ENCODE data around the gene TTLL3. TPM values are rescaled to one million over a fixed set of nuclear protein-coding genes. Genes with fewer than 3 reads are reported as not detected.

Gene TTLL3, protein sequence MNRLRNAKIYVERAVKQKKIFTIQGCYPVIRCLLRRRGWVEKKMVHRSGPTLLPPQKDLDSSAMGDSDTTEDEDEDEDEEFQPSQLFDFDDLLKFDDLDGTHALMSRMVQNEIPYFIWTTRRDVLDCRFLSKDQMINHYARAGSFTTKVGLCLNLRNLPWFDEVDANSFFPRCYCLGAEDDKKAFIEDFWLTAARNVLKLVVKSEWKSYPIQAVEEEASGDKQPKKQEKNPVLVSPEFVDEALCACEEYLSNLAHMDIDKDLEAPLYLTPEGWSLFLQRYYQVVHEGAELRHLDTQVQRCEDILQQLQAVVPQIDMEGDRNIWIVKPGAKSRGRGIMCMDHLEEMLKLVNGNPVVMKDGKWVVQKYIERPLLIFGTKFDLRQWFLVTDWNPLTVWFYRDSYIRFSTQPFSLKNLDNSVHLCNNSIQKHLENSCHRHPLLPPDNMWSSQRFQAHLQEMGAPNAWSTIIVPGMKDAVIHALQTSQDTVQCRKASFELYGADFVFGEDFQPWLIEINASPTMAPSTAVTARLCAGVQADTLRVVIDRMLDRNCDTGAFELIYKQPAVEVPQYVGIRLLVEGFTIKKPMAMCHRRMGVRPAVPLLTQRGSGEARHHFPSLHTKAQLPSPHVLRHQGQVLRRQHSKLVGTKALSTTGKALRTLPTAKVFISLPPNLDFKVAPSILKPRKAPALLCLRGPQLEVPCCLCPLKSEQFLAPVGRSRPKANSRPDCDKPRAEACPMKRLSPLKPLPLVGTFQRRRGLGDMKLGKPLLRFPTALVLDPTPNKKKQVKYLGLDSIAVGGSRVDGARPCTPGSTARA
- total RNA-seq, result 15.2 and 28.2 TPM in 2 replicates

DNA sequence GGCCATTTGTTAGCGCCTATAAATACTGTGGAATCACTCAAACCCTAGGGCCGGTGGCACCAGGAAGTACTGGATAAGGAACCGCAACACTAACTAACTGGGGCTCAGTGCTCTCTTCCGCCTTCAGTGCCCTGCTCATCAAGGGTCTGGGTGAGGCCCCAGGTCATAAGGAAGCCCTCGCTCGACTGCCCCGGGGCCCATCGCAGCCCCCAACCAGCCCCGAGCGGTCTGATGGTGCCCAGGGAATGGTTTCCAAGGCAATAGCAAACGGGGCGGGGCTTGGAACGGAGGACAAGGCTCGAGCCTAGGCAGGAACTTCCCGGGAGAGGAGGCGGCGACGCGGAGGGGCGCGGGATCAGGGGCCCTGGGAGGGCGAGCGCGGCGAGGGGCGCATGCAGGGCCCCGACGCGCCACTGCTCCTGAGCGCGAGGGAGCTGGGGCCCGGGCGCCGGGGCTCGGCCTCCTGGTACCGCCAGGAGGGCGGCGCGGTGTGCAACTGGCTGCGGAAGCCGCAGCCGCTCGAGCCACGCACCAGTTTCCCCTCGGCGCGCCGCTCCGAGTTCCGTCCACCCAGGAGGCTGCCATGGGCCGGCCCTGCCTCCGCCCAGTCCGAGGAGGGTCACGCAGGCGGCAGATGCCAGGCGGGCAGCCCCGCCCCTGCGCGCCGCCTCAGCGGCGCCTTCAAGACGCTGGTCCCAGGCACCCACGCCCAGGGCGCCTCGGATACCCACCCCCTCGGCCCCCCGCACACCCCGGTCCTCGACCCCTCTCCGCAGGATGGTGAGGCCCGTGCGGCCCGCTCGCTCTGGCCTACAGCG is at the start of gene TTLL3:
Gene TTLL3 (plus strand): TSS at position 648 of the 818 bp plus-strand sequence. CDS start 400 bp downstream, outside the sequence.

DNA sequence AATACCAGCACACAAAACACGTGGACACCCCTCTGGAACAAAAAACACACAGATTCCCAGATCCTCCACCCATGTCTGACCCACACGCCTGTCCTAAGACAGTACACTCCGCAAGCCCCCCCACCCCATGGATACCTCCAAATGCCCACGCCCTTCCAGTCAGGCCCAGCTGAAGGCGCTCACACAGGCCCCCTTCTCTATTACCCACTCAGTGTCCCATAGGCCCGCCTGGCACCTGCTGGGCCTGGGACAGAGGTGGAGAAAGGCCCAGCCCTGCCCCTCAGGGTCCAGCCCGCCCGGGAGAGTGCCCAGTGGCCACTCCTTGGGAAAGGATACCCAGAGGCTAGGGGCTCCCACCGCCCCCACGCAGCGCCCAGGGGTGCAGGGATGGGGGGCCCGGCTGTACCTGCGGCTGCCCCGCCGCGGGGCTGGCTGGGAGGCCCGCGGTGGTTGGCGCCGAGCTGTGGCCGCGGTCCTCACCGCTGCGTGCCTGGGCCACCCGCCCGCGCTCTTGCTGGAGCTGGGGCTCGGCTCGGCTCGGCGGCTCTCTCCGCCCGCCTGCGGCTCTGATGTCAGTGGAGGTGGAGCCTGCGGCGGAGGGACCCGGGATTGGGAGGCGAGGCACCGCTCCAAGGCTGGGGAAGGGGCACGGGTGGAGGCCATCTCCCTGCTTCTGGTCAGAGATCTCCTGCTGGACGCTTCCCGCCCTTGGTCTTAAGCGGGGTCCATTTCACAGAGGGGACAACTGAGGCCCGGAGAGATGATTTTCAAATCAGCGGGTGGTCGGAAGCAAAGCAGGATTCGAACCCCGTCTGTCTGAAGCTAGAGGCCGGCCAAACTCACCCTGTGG is 40.4 kb upstream of the TTLL3 start, which contains the start of gene CAMK1:
Gene CAMK1 (minus strand): TSS at position 522 of the 850 bp plus-strand sequence. CDS start 2,198 bp downstream, outside the sequence.

DNA sequence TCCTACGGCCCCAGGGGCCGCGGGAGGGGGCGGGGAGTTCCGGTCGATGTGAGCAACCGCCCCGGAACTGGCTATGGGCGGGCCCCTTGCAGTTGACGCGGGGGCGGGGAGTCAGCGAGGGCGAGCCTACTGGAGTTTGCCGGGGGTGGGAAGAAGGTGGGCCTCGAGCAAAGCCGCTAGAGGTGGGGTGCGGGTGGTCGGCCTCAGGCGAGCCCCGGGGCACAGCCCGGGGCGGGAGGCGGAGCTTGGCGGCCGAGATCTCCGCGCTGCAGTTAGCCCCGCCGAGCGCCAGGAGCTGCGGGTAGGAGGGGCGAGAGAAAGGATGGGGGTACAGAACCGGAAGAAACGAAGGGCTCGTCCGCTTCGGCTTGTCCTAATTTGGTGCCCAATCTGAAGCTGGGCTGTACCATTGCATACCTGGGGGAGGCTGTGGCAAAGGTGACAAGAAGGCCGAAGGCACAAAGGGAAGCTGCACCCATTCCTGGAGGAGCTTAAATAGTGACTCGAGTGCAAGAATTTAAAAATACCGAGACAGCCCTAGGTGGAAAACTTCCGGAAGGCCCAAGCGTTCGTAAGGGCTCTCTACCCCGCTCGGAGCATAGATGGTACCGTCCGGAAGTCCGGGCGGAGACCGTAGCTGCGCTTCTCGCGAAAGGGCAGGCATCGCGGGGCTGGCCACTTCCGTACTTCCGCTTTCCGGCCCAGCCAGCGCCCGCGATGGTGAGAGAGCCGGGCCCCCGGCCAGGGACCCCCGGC is 17.5 kb upstream of the TTLL3 start, which contains the start of the genes ARPC4 and TADA3:
Gene ARPC4 (plus strand): TSS at position 678 of the 756 bp plus-strand sequence. CDS start 40 bp downstream, at position 718.
Gene TADA3 (minus strand): TSS at position 69 of the 756 bp plus-strand sequence. CDS start 1,007 bp downstream, outside the sequence.

DNA sequence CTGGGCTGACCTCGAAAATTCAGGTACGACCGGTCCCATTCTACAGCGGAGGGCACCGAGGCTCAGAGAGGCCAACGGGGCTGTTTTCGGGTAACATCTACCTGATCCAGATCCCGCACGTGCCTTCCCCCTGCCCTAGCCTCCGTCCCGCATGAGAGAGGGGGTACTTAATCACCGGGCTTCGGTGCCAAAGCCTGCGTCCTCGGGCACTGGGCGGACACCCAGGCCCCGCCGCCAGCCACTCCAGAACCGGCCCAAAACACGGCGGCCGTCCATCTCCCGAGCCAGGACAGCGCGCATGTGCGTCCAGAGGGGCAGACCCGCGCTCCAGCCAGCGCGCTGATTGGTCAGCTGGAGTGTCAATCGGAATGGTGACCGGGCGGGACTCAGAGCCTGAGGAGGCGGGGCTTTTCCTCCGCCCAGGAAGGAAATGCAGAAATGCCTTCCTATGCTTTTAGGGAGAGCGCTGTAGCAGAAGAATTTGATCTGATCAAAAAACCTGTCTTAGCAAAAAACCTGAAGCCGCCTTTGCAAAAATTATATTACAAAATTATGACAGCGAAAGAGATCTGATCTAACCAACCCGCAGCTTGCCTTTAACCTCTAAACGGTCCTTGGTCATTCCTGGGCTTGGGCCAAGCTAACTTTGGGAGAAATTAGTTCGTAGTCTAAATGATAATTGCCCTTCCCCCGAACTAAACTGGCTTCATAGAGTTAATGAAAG is 33.8 kb downstream of the TTLL3 start, which contains the start of gene RPUSD3:
Gene RPUSD3 (minus strand): TSS at position 294 of the 724 bp plus-strand sequence. CDS start 18 bp downstream, at position 276.

DNA sequence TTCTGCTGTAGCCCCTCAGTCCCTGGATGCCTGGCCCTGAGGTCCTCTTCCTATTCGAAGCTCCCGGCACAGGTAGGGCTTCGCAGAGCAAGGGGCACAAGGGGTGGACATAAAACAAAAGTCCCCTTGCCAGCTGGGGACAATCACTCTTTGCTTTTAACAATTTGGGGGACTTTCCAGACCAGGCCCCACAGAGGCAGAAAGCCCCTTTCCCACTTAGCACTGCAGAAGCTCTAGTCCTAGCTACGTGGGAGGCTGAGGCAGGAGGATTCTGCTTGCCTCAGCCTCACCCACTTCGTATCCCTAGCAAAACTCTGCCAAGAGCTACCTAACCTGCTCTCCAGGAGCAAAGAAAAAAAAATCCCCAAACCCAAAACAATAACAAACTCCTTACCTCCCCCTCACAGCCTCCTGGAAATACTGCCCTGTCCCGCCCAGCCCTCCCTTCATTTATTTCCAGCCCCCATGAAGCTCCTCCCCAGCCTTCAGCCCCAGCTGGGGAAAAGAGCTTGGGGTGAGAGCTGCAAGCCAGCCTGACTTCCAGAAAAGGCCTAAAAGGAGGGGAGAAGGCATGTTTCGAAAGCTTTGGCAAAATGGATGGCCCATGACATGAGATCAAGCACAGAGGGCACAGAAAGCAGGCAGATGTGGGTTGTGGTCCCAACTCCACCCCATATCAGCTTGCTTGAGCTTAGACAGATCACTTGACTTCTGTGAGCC is 69.9 kb downstream of the TTLL3 start, which contains the start of gene CIDEC:
Gene CIDEC (minus strand): TSS at position 424 of the 720 bp plus-strand sequence. CDS start 1,767 bp downstream, outside the sequence.

Other genes starting within 250 kb of the TTLL3 start
- gene MTMR14, start 160.8 kb upstream of the TTLL3 start, total RNA-seq, result 40.6 and 49.8 TPM in 2 replicates
- gene CPNE9, start 106.4 kb upstream of the TTLL3 start, total RNA-seq, result not detected in 2 replicates
- gene BRPF1, start 78.5 kb upstream of the TTLL3 start, total RNA-seq, result 17.4 and 19.8 TPM in 2 replicates
- gene OGG1, start 60.3 kb upstream of the TTLL3 start, total RNA-seq, result 15.9 and 19.8 TPM in 2 replicates
- 66.6 and 86.2 TPM in 2 replicates for gene CAMK1, start 40.3 kb upstream of the TTLL3 start, total RNA-seq
- gene TADA3, start 17.8 kb upstream of the TTLL3 start, total RNA-seq, result 71.8 and 81.4 TPM in 2 replicates
- 196 and 267 TPM in 2 replicates for gene ARPC4, start 17.2 kb upstream of the TTLL3 start, total RNA-seq
- 32.5 and 36.2 TPM in 2 replicates for gene RPUSD3, start 33.7 kb downstream of the TTLL3 start, total RNA-seq
- 0.12 TPM in 1 of 2 replicates, not detected in the other for gene CIDEC, start 70.0 kb downstream of the TTLL3 start, total RNA-seq
- 31.5 and 40.1 TPM in 2 replicates for gene JAGN1, start 80.3 kb downstream of the TTLL3 start, total RNA-seq
- gene IL17RE, start 92.6 kb downstream of the TTLL3 start, total RNA-seq, result 0.62 and 2.0 TPM in 2 replicates
- gene IL17RC, start 106.8 kb downstream of the TTLL3 start, total RNA-seq, result 43.3 and 43.7 TPM in 2 replicates
- gene CRELD1, start 123.6 kb downstream of the TTLL3 start, total RNA-seq, result 20.6 and 69.7 TPM in 2 replicates
- gene PRRT3, start 142.1 kb downstream of the TTLL3 start, total RNA-seq, result 1.3 and 2.1 TPM in 2 replicates
- 46.3 and 46.7 TPM in 2 replicates for gene EMC3, start 176.6 kb downstream of the TTLL3 start, total RNA-seq
- gene FANCD2, start 216.2 kb downstream of the TTLL3 start, total RNA-seq, result 9.6 and 43.9 TPM in 2 replicates